BLaER1 treated with 17β-estradiol and CSF1 and Interleukin-3, amounts not matched to agents 10 nM and 100 nM (cell line): ENCODE results near the gene C19orf12.

Source experiments
- H3K27ac ChIP-seq, 11 experiments: shearing (Covaris generic); formaldehyde crosslinking; 2 replicates each; pipeline ENCODE4 v1.8.1; 2022
- H3K27me3 ChIP-seq, 11 experiments: shearing (Covaris generic); formaldehyde crosslinking; 2 replicates each; pipeline ENCODE4 v1.8.1; 2022
- H3K36me3 ChIP-seq, 11 experiments: shearing (Covaris generic); formaldehyde crosslinking; 2 replicates each; pipeline ENCODE4 v1.8.1; 2022
- H3K4me1 ChIP-seq, 10 experiments: shearing (Covaris generic); formaldehyde crosslinking; 2 replicates each; pipeline ENCODE4 v1.8.1; 2022
- H3K4me2 ChIP-seq, 11 experiments: shearing (Covaris generic); formaldehyde crosslinking; 2 replicates each; pipeline ENCODE4 v1.8.1; 2022
- H3K4me3 ChIP-seq, 10 experiments: shearing (Covaris generic); formaldehyde crosslinking; 2 replicates each; pipeline ENCODE4 v1.8.1; 2022
- H3K9ac ChIP-seq, 11 experiments: shearing (Covaris generic); formaldehyde crosslinking; 2 replicates each; pipeline ENCODE4 v1.8.1; 2022
- H3K9me3 ChIP-seq, 11 experiments: shearing (Covaris generic); formaldehyde crosslinking; replicated peaks in 1 of 11; 2 replicates each; pipeline ENCODE4 v1.8.1; 2022
- H4K20me1 ChIP-seq, 11 experiments: shearing (Covaris generic); formaldehyde crosslinking; 2 replicates each; pipeline ENCODE4 v1.8.1; 2022
- Cebpa-rat ChIP-seq, 11 experiments: shearing (Covaris generic); IDR thresholded peaks; 2 replicates each; pipeline ENCODE4 v1.8.1; 2022

C19orf12 gene

DNA sequence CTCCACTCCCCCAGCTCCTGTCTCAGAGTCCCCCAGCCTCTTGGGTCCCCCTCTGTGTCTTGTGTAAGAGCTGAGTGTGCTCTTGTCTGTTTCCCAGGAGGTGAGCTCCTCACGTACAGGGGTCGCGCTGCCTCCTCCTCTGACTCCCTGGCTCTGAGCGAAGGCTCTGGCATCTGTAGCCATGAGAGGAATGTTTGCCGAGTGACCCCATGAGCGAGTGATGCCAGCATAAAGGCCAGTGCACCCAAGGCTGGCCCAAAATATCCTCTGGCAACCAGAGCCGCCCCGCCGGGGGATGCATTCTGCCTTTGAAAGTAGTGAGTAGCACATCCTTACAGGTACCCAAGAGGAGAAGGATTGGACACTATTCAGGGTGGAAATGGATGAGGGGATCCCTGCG, 26.2 kb upstream of the C19orf12 start:
- Histone ChIP-seq H3K27ac (no peak overlapping the region), H3K4me2 (no peak overlapping the region), H3K4me3 (no peak overlapping the region), H3K27me3 (no peaks in the 10 kb centered on the region), H3K9ac (no peak overlapping the region), H4K20me1 (no peaks in the 10 kb centered on the region), H3K4me1 (no peaks in the 10 kb centered on the region), H3K36me3 (no peaks in the 10 kb centered on the region), H3K9me3 (no peaks in the 10 kb centered on the region)
- TF ChIP-seq Cebpa-rat (IDR thresholded peaks at IDR 0.05): no peak

DNA sequence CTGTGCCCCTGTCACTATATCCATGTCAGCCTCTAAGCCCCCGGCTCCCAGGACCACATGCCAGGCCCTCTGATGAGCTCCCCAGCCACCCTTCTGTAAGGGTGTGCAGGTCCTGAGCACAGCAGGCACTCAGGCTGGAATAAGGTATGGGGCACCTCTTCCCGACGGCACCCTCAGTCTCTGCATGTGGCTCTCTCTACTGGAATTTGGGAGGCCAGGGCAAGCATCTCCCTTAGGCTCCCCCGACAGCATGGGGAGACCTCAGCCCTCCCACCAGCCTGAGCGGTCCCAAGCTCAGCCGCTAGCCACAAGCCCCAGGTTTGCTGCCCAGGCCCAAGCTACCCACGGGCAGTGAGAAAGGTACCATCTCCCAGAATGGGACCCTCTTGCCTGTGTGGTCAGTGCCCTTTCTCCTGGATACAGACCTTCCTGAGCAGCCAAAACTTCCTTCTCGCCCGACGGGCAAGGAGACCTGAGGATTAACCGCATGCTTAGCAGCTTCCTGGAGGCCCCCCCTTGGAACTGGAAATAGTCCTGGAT, 22.5 kb upstream of the C19orf12 start:
- TF ChIP-seq Cebpa-rat (IDR thresholded peaks at IDR 0.05): no peak
- H3K4me2 ChIP-seq: no peak overlapping the region
- no peaks in the 10 kb centered on the region for H3K36me3 ChIP-seq
- H3K4me1 ChIP-seq: no peaks in the 10 kb centered on the region
- no peak overlapping the region for H3K27ac ChIP-seq
- H3K4me3 ChIP-seq: no peak overlapping the region
- H3K27me3 ChIP-seq: no peaks in the 10 kb centered on the region
- H3K9ac ChIP-seq: no peak overlapping the region
- H4K20me1 ChIP-seq: no peaks in the 10 kb centered on the region
- H3K9me3 ChIP-seq: no peaks in the 10 kb centered on the region

DNA sequence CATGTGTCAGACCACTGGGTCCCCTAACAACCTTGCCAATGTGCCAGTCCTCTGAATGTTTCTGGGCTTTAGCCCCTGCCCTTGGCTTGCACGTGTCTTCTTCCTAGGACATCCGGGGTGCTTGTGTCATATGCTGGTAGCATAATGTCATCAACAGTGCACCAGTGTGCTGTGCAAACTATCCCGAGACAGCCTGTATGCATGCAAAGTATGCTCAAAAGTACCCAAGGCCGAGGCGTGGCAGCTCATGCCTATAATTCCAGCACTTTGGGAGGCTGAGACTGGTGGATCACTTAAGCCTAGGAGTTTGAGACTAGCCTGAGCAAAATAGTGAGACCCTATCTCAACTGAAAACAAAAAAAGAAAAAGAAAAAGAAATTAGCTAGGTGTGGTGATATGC, 20.8 kb upstream of the C19orf12 start:
- Histone ChIP-seq H4K20me1 (no peaks in the 10 kb centered on the region), H3K9ac (no peak overlapping the region), H3K9me3 (no peaks in the 10 kb centered on the region), H3K4me1 (no peaks in the 10 kb centered on the region), H3K4me3 (no peak overlapping the region), H3K27me3 (no peaks in the 10 kb centered on the region), H3K27ac (no peak overlapping the region), H3K36me3 (no peaks in the 10 kb centered on the region), H3K4me2 (no peak overlapping the region)
- no peak for TF ChIP-seq Cebpa-rat (IDR thresholded peaks at IDR 0.05)

DNA sequence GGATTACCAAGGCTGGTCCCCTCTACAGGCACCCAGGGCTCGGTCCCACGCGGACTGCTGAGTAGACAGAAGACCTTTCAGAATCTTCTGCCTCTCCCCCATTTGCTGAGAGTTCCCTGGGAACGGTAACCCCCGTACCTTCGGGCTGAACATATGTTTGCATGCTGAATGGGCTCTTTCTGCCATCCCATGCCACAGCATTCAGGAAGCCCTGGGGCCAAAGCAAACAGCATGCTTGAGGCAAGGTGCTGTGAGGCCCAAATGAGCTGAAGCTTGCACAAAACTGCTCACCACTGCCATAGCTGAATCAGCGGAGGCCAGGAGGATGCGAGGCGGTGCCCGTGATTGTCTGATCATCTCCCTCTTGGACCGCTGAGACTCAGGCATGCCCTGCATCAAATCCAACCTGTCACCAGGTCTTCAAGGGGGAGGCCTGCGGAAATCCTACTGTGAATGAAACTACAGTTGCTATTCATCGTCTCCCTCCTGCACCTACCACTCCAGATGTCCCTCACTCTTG, 16.3 kb upstream of the C19orf12 start:
- Histone ChIP-seq H4K20me1 (no peaks in the 10 kb centered on the region), H3K27me3 (no peaks in the 10 kb centered on the region), H3K27ac (no peak overlapping the region), H3K4me3 (no peak overlapping the region), H3K4me1 (no peaks in the 10 kb centered on the region), H3K9me3 (no peaks in the 10 kb centered on the region), H3K36me3 (no peaks in the 10 kb centered on the region), H3K4me2 (no peak overlapping the region), H3K9ac (no peak overlapping the region)
- TF ChIP-seq Cebpa-rat (IDR thresholded peaks at IDR 0.05): no peak

DNA sequence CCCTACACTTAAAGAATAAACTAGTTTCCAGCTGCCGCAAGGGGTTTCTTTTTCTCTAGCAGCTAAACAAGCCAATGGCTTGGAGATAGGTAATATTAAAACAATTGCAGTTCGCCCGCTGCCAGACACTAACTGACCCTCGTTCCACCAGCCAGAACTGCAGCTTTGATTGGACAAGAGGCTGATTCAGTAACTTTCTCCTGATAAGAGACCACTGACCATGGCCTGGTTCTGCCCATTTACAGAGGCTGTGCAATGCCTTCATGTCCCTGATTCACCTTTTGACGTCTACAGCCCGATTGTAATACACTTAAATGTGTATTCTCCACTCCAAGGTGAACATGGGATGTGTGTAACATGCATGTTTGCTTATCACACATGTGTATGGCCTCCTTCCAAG, 12.8 kb upstream of the C19orf12 start:
- Histone ChIP-seq H3K4me3 (no peak overlapping the region), H4K20me1 (no peaks in the 10 kb centered on the region; a peak in 1 of 22 replicates), H3K36me3 (no peaks in the 10 kb centered on the region), H3K9ac (no peak overlapping the region), H3K27ac (no peak overlapping the region), H3K9me3 (no peaks in the 10 kb centered on the region), H3K27me3 (peaks cover 16 to 27% (median 21%) of the 10 kb centered on the region in 11 experiments), H3K4me2 (no peak overlapping the region), H3K4me1 (peaks cover 9 to 15% (median 11%) of the 10 kb centered on the region in 10 experiments; a peak in 19 of 20 replicates)
- no peak for TF ChIP-seq Cebpa-rat (IDR thresholded peaks at IDR 0.05)

DNA sequence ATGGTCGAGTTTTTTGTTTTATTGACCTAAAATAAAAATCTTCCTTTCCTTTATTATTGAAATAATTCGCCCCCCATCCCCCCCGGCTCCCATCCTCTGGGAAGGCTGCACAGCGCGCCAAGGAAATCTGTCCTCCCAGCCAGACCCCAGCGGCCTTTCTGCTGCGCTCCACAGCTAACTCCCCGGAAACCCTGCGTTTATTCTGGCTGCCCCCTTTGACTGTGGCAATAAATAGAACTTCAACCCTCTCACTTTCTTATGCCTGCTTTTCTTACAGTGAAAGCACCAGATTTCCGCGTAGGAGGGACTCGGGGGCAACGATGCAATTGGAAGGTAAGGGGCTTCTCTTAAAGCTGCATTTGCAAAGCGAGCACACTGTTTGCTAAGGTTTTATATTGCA, 9.7 kb upstream of the C19orf12 start:
- Histone ChIP-seq H3K9ac (peak overlapping the region in 4 of 11 experiments; percentile 53 to 64 (median 57); a peak in 5 of 22 replicates), H3K4me3 (peak overlapping the region in 4 of 10 experiments; percentile 39 to 63 (median 43); a peak in 4 of 20 replicates), H3K9me3 (no peaks in the 10 kb centered on the region), H3K27me3 (peaks cover 16 to 27% (median 21%) of the 10 kb centered on the region in 11 experiments), H3K36me3 (no peaks in the 10 kb centered on the region), H3K4me1 (peaks cover 9 to 19% (median 11%) of the 10 kb centered on the region in 10 experiments; a peak in 19 of 20 replicates), H4K20me1 (no peaks in the 10 kb centered on the region; a peak in 2 of 22 replicates), H3K4me2 (peak overlapping the region; percentile 77 to 95 (median 86)), H3K27ac (no peak overlapping the region)
- no peak for TF ChIP-seq Cebpa-rat (IDR thresholded peaks at IDR 0.05)

DNA sequence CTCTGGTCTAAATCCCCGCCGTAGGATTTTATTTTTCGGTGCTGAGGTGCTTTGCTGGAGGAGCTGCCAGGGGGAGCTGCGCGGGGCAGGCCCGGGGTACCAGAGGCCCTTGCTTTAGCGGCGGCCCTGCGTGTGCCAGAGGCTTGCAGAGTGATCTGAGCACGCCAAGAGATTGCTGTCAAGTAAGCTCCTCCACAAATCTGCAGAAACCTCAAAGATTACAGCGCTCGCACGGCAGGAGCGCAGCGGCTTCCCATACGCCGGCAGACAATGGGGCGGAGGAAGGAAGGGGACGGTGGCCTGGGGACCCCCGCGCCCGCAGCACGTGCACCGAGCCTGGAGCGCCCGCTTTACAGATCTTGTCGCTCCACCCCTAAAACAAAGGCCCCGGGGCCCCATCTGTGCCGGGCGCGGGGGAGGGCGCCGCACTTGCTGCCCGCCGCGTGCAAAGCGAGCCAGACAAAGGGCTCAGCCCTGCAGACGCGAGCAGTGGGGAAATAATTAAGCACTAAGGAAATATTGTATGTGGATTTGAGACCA, 9.1 kb upstream of the C19orf12 start:
- peak overlapping the region; percentile 13 to 63 (median 43); a peak in 17 of 20 replicates for H3K4me3 ChIP-seq
- peak overlapping the region; percentile 77 to 95 (median 86) for H3K4me2 ChIP-seq
- no peaks in the 10 kb centered on the region; a peak in 2 of 22 replicates for H4K20me1 ChIP-seq
- no peaks in the 10 kb centered on the region for H3K36me3 ChIP-seq
- H3K9ac ChIP-seq: peak overlapping the region; percentile 15 to 64 (median 49); a peak in 14 of 22 replicates
- H3K27ac ChIP-seq: peak overlapping the region in 1 of 11 experiments; percentile 45; a peak in 2 of 22 replicates
- peaks cover 9 to 19% (median 11%) of the 10 kb centered on the region in 10 experiments; a peak in 19 of 20 replicates for H3K4me1 ChIP-seq
- H3K9me3 ChIP-seq: no peaks in the 10 kb centered on the region
- peaks cover 16 to 27% (median 21%) of the 10 kb centered on the region in 11 experiments for H3K27me3 ChIP-seq
- no peak for TF ChIP-seq Cebpa-rat (IDR thresholded peaks at IDR 0.05)

DNA sequence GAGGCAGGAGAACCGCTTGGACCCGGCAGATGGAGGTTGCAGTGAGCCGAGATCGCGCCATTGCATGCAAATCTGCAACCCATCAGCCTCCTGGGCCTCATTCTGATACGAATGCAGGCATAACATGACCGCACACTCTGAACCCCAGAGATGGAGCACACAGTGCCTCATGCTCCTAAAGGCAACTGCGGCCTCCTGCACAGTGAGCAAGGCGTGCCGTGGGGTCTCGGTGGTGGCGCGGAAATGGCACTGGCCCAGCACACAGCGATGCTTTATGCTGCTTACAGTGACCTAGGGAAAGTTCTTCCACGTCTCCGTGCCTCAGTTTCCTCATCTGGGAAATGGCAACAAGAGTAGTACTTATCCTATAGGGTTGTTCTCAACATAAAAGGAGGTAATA, 2.0 kb upstream of the C19orf12 start:
- Histone ChIP-seq H3K36me3 (peaks cover 0 to 16% (median 0%) of the 10 kb centered on the region in 11 experiments; a peak in 9 of 22 replicates), H3K4me2 (peak overlapping the region in 3 of 11 experiments; percentile 88 to 89 (median 89); a peak in 7 of 22 replicates), H3K27ac (no peak overlapping the region), H4K20me1 (peaks cover 0 to 27% (median 13%) of the 10 kb centered on the region in 11 experiments; a peak in 17 of 22 replicates), H3K4me3 (no peak overlapping the region), H3K9me3 (no peaks in the 10 kb centered on the region), H3K9ac (no peak overlapping the region; a peak in 1 of 22 replicates), H3K4me1 (peaks cover 32 to 42% (median 36%) of the 10 kb centered on the region in 10 experiments), H3K27me3 (no peaks in the 10 kb centered on the region)
- TF ChIP-seq Cebpa-rat (IDR thresholded peaks at IDR 0.05): no peak

DNA sequence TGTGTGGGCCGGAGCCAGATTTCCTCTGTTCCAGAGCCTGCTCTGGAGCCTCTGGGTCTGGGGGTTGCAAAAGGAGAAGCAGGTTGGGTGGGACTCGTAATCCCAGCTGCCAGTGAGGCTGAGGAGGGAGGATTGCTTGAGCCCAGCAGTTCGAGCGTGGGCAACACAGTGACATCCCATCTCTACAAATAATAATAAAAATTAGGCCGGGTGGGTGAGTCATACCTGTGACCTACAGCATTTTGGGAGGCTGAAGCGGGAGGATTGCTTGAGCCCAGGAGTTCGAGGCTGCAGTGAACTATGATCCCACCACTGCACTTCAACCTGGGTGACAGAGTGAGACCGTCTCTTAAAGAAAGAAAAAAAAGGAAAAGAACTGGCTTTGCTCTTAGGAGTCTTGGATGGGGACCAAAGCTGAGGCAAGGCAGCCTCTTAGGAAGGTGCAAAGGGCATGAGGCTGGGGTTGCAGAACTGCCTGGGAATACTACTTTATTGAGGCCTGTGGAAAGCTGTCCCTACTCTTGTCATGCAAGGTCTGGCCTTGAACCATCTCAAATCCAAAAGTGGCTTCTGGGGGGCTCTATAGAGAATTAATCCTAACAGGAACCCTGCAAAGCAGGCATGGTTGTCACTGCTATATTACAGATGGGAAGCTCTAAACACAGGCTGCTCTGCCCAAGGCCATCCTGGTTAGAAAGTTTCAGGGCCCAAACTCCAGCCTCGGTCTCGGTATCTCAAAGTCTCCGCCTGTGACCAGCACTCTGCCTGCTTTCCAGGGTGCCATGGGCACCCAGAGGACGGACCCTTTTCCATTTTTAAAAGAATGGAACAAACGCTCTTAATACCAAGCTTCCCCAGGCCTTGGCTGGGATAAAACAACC, 880 bp upstream of the C19orf12 start:
- H3K9me3 ChIP-seq: no peaks in the 10 kb centered on the region
- peak overlapping the region; percentile 95 to 99 (median 98) for H3K9ac ChIP-seq
- H3K27me3 ChIP-seq: no peaks in the 10 kb centered on the region
- H3K36me3 ChIP-seq: peaks cover 0 to 24% (median 0%) of the 10 kb centered on the region in 11 experiments; a peak in 9 of 22 replicates
- peak overlapping the region; percentile 96 to 99 (median 98) for H3K27ac ChIP-seq
- peak overlapping the region; percentile 87 to 98 (median 94) for H3K4me3 ChIP-seq
- TF ChIP-seq Cebpa-rat (IDR thresholded peaks at IDR 0.05): no peak
- peaks cover 9 to 38% (median 24%) of the 10 kb centered on the region in 11 experiments; a peak in 18 of 22 replicates for H4K20me1 ChIP-seq
- H3K4me2 ChIP-seq: peak overlapping the region; percentile 85 to 98 (median 90)
- peaks cover 41 to 50% (median 46%) of the 10 kb centered on the region in 10 experiments for H3K4me1 ChIP-seq
